MM.1S (cell line): ENCODE results near the gene MORN5.
"Not testable (repeated sequence)": the region's sequence is repeated elsewhere in the genome, so short reads cannot be mapped to it uniquely, and the experiment has no call there.

Source experiments
- CTCF ChIP-seq: fragments of 300-600 bp; sonication (generic); IDR thresholded peaks from 2 replicates; pipeline ENCODE4 v1.5.1; 2016; ENCODE audit warnings: antibody characterized with exemption, low read length, mixed read lengths
- EZH2 ChIP-seq: fragments of 300-600 bp; sonication (generic); optimal IDR thresholded peaks from 2 replicates; pipeline ENCODE3; 2017; ENCODE audit warnings: low read depth, mild to moderate bottlenecking, antibody characterized with exemption, low read length, mixed read lengths

GRCh38 chr9:122117241-122117640, 42.5 kb upstream of the MORN5 start:
- not testable (repeated sequence) for TF ChIP-seq CTCF, EZH2
